NCI-H748 (cell line): ENCODE data around the gene STIL.
"Not testable (repeated sequence)": the region's sequence is repeated elsewhere in the genome, so short reads cannot be mapped to it uniquely, and the experiment has no call there.

ENCODE experiments used
- DNase-seq: peaks from one replicate; lab custom pipeline; 2025; ENCODE audit not compliant: unreplicated experiment; lab: John Stamatoyannopoulos, UW

The STIL gene

GRCh38 chr1:47223174-47223920 lies 90.6 kb downstream of the STIL start:
- no peak for DNase-seq

- DNase-seq, result no peak
These were observed 91.5 kb downstream of the STIL start for GRCh38 chr1:47222476-47222875.

DNA sequence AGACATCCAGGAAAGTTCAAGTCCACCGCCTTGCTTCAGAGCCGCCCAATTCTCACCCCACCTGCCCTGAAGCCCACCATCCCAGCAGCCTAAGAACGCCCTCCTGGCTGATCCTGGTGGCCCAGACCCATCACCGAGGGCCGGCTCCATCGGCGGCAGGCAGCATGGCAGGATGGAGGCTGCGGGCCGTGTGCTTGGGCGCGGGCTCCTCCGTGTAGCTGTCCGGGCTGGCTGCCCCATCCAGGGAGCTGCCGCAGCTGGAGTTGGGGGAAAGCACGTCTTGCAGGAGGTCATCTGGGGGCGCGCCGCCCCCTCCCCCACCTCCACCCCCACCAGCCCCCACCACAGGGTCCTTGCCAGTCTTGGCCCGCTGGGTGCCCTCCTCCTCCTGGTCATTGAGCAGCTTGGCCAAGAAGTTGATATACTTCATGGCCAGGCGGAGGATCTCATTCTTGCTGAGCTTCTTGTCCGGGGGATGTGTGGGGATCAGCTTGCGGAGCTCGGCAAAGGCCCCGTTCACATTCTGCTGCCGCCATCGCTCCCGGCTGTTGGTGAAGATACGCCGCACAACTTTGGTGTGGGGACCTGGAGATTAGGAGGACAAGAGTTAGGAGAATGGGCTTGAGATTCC lies 94.2 kb downstream of the STIL start:
- no peak for DNase-seq

DNA sequence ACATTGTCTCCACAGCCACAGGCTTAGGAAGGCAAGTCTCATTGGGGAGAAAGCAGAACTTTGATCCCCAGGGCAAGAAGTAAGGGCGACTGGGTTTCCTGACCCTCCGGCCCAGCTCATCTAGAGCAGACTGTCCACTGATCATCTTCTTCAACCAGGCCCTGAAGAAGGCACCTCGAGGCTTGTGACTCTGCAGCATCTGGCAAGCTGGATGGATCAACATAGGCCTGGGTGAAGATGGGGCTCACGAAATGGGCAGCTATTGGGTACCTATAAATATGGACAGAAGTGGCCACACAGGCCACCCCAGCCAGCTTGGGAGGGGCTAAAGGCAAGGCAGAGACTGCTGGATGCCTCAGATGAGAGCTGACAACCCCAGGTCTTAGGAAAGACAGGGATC lies 94.9 kb downstream of the STIL start:
- DNase-seq, result no peak

GRCh38 chr1:47216278-47217059 lies 97.5 kb downstream of the STIL start:
- no peak for DNase-seq

- no peak for DNase-seq
These were observed 98.2 kb downstream of the STIL start for GRCh38 chr1:47215713-47216112.

DNA sequence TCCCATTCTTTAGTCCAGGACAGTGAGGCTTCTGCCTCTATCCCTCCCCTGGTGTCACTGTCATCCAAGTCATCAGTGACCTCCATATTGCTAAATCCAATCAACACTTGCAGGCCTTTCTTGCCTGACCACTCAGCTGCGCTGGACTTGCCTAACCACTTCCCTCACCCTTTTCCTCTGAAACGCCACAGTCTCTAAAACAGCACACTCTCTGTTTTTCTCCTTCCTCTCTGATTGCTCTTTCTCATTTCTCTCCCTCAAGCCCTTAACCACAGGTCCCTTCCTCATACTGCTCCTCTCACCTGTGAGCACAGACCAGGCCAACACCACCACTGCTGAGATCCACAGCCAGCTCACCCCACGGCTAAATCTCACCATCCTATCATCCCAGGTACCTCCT lies 99.4 kb downstream of the STIL start:
- no peak for DNase-seq

DNA sequence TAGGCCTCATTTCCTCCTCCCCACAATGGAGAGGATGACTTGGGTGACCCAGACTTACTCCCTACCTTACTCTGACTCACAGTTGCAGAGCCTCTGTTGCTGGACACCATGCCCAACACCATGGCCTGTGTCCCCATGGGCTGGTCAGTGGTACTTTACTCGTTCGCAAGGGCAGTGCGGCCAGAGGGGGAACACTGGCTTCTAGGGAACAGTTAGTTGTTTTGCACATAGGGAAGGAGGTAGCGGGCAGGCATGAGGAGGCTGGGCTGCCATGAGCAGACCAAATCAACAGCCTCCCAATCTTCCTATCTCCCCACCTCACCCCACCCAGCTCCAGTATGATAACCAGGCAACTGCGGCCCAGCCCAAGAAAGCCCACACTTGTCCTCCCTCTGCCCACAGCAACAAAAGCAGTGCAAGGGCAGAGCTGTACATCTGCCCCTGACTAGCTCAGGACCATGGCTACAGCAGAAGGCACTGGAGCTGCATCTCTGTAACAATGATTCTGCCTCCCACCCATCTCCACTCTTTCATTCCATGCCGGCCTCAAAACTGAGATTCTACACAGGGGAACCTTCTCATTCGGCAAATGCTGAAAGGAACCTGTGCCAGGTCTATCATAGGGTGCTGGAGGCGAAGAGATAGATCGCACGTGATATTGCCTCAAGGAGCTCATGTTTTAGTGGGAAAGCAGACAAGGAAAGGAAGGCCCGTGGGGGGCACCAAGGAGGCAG lies 100.5 kb downstream of the STIL start:
- DNase-seq, result no peak

- no peak for DNase-seq
These were observed 101.2 kb downstream of the STIL start for GRCh38 chr1:47212636-47213229.

DNA sequence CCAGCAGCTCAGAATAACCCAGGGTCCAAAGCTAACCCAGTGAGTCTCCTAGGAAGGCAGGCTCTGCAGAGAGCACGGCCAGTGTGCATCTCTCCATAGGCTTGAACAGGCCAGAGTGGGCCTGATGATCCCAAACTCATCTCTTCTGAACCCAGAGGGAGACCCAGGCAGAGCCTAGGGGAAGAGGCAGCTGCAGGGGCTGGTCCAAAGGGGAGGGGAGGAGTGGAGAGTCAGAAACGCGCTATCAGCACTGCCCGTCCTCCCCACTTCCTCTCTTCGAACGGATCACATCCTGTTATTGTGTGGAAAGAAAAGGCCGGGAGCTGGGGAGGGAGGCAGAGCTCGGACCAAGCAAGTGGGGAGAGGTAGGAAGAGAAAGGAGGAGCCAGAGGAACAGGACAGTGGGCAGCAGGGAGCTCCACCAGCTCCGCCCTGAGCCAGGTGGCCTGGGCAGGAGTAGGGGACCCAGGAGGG lies 102.1 kb downstream of the STIL start:
- DNase-seq, result no peak

GRCh38 chr1:47210666-47211065 lies 103.3 kb downstream of the STIL start:
- DNase-seq, result no peak

- DNase-seq, result no peak
These were observed 104.1 kb downstream of the STIL start for GRCh38 chr1:47209725-47210325.

DNA sequence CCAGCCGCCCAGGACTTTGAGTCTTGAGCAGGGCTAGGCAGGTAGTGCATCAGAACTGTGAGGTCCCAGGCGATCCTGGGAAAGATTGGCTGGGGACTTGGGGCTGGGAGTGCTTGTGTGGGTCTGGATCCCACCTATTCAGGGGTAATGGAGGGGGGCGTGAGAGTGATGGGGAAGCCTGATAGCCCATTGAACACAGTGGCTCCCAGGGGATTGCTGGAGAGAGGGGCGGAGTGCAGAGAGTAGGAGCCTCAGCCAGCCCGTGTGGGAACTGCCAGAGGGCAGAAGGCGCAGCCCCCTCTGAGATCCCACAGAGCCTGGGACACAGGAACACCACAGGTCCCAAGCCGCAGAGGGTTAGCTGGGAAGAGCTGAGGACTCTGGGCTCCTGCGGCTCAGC lies 104.9 kb downstream of the STIL start:
- no peak for DNase-seq

- DNase-seq, result no peak
These were observed 105.5 kb downstream of the STIL start for GRCh38 chr1:47208374-47208850.

GRCh38 chr1:47207803-47208373 lies 106.1 kb downstream of the STIL start:
- no peak for DNase-seq

GRCh38 chr1:47205918-47206317 lies 108.0 kb downstream of the STIL start:
- DNase-seq, result no peak

DNA sequence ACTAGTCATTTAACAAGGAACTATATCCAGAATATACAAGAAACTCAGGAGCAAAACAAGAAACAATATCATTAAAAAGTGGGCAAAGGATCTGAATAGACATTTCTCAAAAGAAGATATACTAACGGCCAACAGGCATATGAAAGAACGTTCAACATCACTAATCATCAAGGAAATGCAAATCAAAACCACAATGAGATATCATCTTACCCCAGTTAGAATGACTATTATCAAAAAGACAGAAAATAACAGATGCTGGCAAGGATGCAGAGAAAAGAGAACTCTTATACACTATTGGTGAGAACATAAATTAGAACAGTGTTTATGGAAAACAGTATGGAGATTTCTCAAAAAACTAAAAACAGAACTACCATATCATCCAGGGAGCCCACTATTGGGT lies 110.4 kb downstream of the STIL start:
- DNase-seq, result not testable (repeated sequence)

DNA sequence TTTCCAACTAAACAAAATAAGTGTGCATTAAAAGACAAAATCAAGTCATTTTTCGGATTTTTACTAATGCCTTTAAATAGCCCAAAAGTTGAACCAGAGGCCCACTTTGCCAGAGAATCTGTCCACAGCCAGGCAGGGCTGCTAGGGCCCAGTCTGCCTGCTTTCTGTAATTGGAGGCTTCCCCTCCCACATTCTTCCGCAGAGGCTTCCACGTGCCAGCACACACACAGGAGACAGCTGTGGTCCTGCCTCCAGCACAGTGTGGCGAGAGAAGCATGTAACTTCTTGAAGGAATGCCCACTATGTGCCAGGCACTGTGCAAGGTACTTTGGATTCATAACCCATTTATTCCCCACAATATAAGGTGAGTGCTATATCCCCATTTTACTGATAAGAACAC lies 112.8 kb downstream of the STIL start:
- no peak for DNase-seq
